Caco-2 (cell line): ENCODE data around the gene OLIG2. TPM values are rescaled to one million over a fixed set of nuclear protein-coding genes. Genes with fewer than 3 reads are reported as not detected.

Source experiments
- BruUV-seq: library from RNA; stranded (reverse); fragments of 400-500 nt; replicated peaks from 2 replicates; lab custom pipeline; 2021; lab: Mats Ljungman, UMichigan
- CTCF ChIA-PET: fragments of 300-600 bp; sonication (Branson Sonifier 250); formaldehyde crosslinking; loops from one replicate; lab custom pipeline; 2022; ENCODE audit warnings: antibody characterized with exemption; lab: Charles Lee
- POLR2A ChIA-PET: fragments of 300-600 bp; sonication (Branson Sonifier 250); formaldehyde crosslinking; loops from one replicate; lab custom pipeline; 2022; ENCODE audit warnings: antibody characterized with exemption; lab: Charles Lee
- DNase-seq, 2 experiments: peaks; one replicate each; pipeline versions ENCODE4 v3.0.0 to v3.0.0-alpha.2; 2020 to 2022
- H3K27me3 ChIP-seq: replicated peaks from 2 replicates; pipeline ENCODE4 v1.6.0; 2011; ENCODE audit warnings: low read length; ENCODE audit not compliant: control insufficient read depth, insufficient read depth
- H3K36me3 ChIP-seq: 2 replicates; pipeline ENCODE4 v1.5.1; 2011; ENCODE audit warnings: low read length; ENCODE audit not compliant: control insufficient read depth, insufficient read depth
- H3K4me1 ChIP-seq: fragments of 250-450 bp; sonication (Bioruptor Pico); 2 replicates; pipeline ENCODE4 v1.5.1; 2020; ENCODE audit warnings: mild to moderate bottlenecking
- H3K4me3 ChIP-seq: 2 replicates; pipeline ENCODE4 v1.5.1; 2011; ENCODE audit warnings: low read depth, mild to moderate bottlenecking, control low read depth, low read length
- H3K9me3 ChIP-seq: fragments of 250-450 bp; sonication (Bioruptor Pico); 2 replicates; pipeline ENCODE4 v1.5.1; 2020; ENCODE audit warnings: mild to moderate bottlenecking, moderate library complexity
- H3K27ac Mint-ChIP-seq: one replicate; pipeline ENCODE4 v1.8.0; 2022; ENCODE audit warnings: mixed read lengths; ENCODE audit not compliant: unreplicated experiment
- H3K27me3 Mint-ChIP-seq: one replicate; pipeline ENCODE4 v1.8.0; 2022; ENCODE audit warnings: mixed read lengths; ENCODE audit not compliant: insufficient read depth, unreplicated experiment
- H3K36me3 Mint-ChIP-seq: one replicate; pipeline ENCODE4 v1.8.0; 2022; ENCODE audit warnings: mild to moderate bottlenecking, mixed read lengths; ENCODE audit not compliant: insufficient read depth, unreplicated experiment
- H3K4me1 Mint-ChIP-seq: one replicate; pipeline ENCODE4 v1.8.0; 2022; ENCODE audit warnings: low read depth, mixed read lengths; ENCODE audit not compliant: unreplicated experiment
- H3K4me3 Mint-ChIP-seq: one replicate; pipeline ENCODE4 v1.8.0; 2022; ENCODE audit warnings: mild to moderate bottlenecking, moderate library complexity, mixed read lengths; ENCODE audit not compliant: unreplicated experiment
- H3K9me3 Mint-ChIP-seq: one replicate; pipeline ENCODE4 v1.8.0; 2022; ENCODE audit warnings: mixed read lengths; ENCODE audit not compliant: unreplicated experiment
- intact Hi-C: fragments of 100-400 bp; cut with micrococcal nuclease; formaldehyde crosslinking; loops from one replicate; pipeline ENCODE4 v1.10.0; 2022; ENCODE audit not compliant: unreplicated experiment
- total RNA-seq: library from RNA; stranded (reverse); gene quantifications from 2 replicates; pipeline ENCODE4 v1.2.3, GENCODE V29; 2022
- TF ChIP-seq, protein P1 (sequence below), 2 experiments: fragments of 200-600 bp in 1 of 2; IDR thresholded peaks; 1 replicate in 1 of 2; 2 replicates in 1 of 2; pipeline versions ENCODE4 v1.5.1 to v1.8.0; 2011 to 2022; ENCODE audit warnings: antibody characterized with exemption in 1 of 2, control low read depth in 1 of 2, inconsistent platforms in 1 of 2, low read depth in 1 of 2, low read length in 1 of 2, mild to moderate bottlenecking in 1 of 2, moderate library complexity in 1 of 2; ENCODE audit not compliant: insufficient read depth in 1 of 2, severe bottlenecking in 1 of 2, unreplicated experiment in 1 of 2

OLIG2 gene
- total RNA-seq, 1 experiment from 2014 or later: not detected

DNA sequence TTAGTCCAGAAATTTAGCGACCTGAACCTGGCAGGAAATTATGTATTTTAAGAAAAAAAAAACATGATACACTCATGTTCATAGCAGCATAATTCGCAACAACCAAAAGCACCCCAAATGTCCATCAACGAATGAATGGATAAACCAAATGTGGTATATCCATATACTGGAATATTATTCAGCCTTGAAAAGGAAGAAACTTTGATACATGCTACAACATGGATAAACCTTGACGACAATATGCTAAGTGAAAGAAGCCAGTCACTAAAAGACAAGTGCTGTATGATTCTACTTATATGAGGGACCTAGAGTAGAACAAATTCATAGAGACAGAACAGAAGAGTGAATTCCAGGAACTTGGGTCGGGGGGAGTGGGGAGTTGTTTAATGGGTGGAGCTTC is 43.5 kb downstream of the OLIG2 start:
- Histone ChIP-seq H3K36me3 (no peaks in the 10 kb centered on the region), H3K4me1 (no peaks in the 10 kb centered on the region; the same call in 1 of the 2 replicates), H3K27me3 (no peaks in the 10 kb centered on the region; the same call in 1 of the 2 replicates), H3K9me3 (peaks cover 6% of the 10 kb centered on the region; the same call in 1 of the 2 replicates), H3K4me3 (no peak overlapping the region)
- peaks cover 31% of the 10 kb centered on the region for H3K27me3 Mint-ChIP-seq
- no TSS peak for BruUV-seq
- TF ChIP-seq, protein P1, sequence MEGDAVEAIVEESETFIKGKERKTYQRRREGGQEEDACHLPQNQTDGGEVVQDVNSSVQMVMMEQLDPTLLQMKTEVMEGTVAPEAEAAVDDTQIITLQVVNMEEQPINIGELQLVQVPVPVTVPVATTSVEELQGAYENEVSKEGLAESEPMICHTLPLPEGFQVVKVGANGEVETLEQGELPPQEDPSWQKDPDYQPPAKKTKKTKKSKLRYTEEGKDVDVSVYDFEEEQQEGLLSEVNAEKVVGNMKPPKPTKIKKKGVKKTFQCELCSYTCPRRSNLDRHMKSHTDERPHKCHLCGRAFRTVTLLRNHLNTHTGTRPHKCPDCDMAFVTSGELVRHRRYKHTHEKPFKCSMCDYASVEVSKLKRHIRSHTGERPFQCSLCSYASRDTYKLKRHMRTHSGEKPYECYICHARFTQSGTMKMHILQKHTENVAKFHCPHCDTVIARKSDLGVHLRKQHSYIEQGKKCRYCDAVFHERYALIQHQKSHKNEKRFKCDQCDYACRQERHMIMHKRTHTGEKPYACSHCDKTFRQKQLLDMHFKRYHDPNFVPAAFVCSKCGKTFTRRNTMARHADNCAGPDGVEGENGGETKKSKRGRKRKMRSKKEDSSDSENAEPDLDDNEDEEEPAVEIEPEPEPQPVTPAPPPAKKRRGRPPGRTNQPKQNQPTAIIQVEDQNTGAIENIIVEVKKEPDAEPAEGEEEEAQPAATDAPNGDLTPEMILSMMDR (IDR thresholded peaks at IDR 0.05; ENCODE audit: insufficient read depth in 1 of 2, low read depth in 1 of 2, low read length in 1 of 2, severe bottlenecking in 1 of 2, unreplicated experiment in 1 of 2): no peak
- DNase-seq: no peak
- no peaks in the 10 kb centered on the region for H3K4me1 Mint-ChIP-seq
- H3K27ac Mint-ChIP-seq: no peak overlapping the region
- ChIA-PET POLR2A (no interaction called here), CTCF (no interaction called here)
- H3K36me3 Mint-ChIP-seq: no peaks in the 10 kb centered on the region
- no peaks in the 10 kb centered on the region for H3K9me3 Mint-ChIP-seq
- intact Hi-C loops: no loop called here
- no peak overlapping the region for H3K4me3 Mint-ChIP-seq

DNA sequence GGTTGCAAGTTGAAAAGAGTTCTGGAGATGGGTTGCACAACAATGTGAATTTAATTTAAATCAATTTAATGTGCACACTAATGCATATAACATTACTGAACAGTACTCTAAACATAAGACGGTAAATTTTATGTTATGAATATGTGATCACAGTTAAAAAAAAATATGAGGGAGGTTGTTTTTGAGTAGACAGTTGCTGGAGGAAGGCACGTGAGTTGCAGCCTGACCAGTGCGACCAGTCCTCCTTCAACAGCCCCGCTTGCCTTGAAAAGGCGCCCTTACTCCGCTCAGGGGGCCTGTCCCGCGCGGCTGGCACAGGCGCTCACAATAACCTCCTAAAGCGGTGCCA is 43.9 kb downstream of the OLIG2 start:
- peaks cover 28% of the 10 kb centered on the region for H3K27me3 Mint-ChIP-seq
- Histone ChIP-seq H3K27me3 (no peaks in the 10 kb centered on the region; the same call in 1 of the 2 replicates), H3K4me3 (no peak overlapping the region), H3K36me3 (no peaks in the 10 kb centered on the region), H3K4me1 (no peaks in the 10 kb centered on the region; the same call in 1 of the 2 replicates), H3K9me3 (peaks cover 6% of the 10 kb centered on the region; the same call in 1 of the 2 replicates)
- no peak overlapping the region for H3K27ac Mint-ChIP-seq
- H3K36me3 Mint-ChIP-seq: no peaks in the 10 kb centered on the region
- no peak for DNase-seq
- ChIA-PET CTCF (no interaction called here), POLR2A (no interaction called here)
- H3K4me1 Mint-ChIP-seq: no peaks in the 10 kb centered on the region
- intact Hi-C loops: no loop called here
- TF ChIP-seq, protein P1 (IDR thresholded peaks at IDR 0.05; ENCODE audit: insufficient read depth in 1 of 2, low read depth in 1 of 2, low read length in 1 of 2, severe bottlenecking in 1 of 2, unreplicated experiment in 1 of 2): no peak
- H3K9me3 Mint-ChIP-seq: no peaks in the 10 kb centered on the region
- no peak overlapping the region for H3K4me3 Mint-ChIP-seq
- BruUV-seq: no TSS peak

DNA sequence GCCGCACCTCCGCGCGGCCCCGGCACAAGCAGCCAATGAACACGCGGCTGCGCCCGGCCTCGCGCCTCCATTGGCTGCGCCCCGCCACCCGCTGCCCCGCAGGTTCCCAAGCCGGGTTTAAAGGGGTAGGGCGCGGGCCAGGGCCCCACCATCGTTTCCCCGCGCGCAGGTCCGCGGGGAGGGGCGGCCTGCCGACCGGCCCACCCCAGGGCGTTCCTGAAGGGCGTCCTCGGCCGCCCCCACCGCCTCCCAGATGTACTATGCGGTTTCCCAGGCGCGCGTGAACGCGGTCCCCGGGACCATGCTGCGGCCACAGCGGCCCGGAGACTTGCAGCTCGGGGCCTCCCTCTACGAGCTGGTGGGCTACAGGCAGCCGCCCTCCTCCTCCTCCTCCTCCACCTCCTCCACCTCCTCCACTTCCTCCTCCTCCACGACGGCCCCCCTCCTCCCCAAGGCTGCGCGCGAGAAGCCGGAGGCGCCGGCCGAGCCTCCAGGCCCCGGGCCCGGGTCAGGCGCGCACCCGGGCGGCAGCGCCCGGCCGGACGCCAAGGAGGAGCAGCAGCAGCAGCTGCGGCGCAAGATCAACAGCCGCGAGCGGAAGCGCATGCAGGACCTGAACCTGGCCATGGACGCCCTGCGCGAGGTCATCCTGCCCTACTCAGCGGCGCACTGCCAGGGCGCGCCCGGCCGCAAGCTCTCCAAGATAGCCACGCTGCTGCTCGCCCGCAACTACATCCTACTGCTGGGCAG is 44.4 kb downstream of the OLIG2 start, which contains the start of gene OLIG1:
TSS of gene OLIG1 (plus strand) at position 148 of the 750 bp plus-strand sequence. CDS start at position 254, 106 bp downstream.
- BruUV-seq: no TSS peak
- H3K9me3 Mint-ChIP-seq: no peaks in the 10 kb centered on the region
- ChIA-PET CTCF (no interaction called here), POLR2A (no interaction called here)
- H3K4me3 ChIP-seq: peak within 1 kb of the TSS; percentile 17
- H3K9me3 ChIP-seq: peaks cover 6% of the 10 kb centered on the region; the same call in 1 of the 2 replicates
- no peaks in the 10 kb centered on the region for H3K36me3 Mint-ChIP-seq
- TF ChIP-seq, protein P1 (IDR thresholded peaks at IDR 0.05; ENCODE audit: insufficient read depth in 1 of 2, low read depth in 1 of 2, low read length in 1 of 2, severe bottlenecking in 1 of 2, unreplicated experiment in 1 of 2): no peak
- H3K27me3 ChIP-seq: no peaks in the 10 kb centered on the region; the same call in 1 of the 2 replicates
- peaks cover 23% of the 10 kb centered on the region for H3K27me3 Mint-ChIP-seq
- peak within 1 kb of the TSS; percentile 74 for H3K4me3 Mint-ChIP-seq
- no peaks in the 10 kb centered on the region for H3K36me3 ChIP-seq
- DNase-seq: no peak
- no peaks in the 10 kb centered on the region for H3K4me1 Mint-ChIP-seq
- intact Hi-C loops: loop anchor here (5.0 kb wide), 1 partner anchor 78 kb away; no protein-coding TSS in a partner anchor
- H3K27ac Mint-ChIP-seq: no peak within 1 kb of the TSS
- H3K4me1 ChIP-seq: peaks cover 3% of the 10 kb centered on the region; the same call in 1 of the 2 replicates
